PC-9 (cell line): ENCODE measurements around the gene GNA12.

ENCODE experiments used
- CTCF ChIP-seq: fragments of 200-600 bp; sonication (generic); conservative IDR thresholded peaks from 2 replicates; pipeline ENCODE4 v1.6.1; 2017; ENCODE audit warnings: mixed run types, antibody characterized with exemption, mild to moderate bottlenecking, moderate library complexity
- EZH2 ChIP-seq: fragments of 200-600 bp; sonication (generic); IDR thresholded peaks from 2 replicates; pipeline ENCODE4 v1.8.0; 2017; ENCODE audit warnings: antibody characterized with exemption, low read depth

- TF ChIP-seq CTCF (no peak), EZH2 (no peak)
Measured at GRCh38 chr7:2732959-2733584, 111.0 kb downstream of the GNA12 start.
